ENCODE results near the gene LRRC2.
"Not testable (repeated sequence)": the region's sequence is repeated elsewhere in the genome, so short reads cannot be mapped to it uniquely, and the experiment has no call there.

Gene LRRC2

DNA sequence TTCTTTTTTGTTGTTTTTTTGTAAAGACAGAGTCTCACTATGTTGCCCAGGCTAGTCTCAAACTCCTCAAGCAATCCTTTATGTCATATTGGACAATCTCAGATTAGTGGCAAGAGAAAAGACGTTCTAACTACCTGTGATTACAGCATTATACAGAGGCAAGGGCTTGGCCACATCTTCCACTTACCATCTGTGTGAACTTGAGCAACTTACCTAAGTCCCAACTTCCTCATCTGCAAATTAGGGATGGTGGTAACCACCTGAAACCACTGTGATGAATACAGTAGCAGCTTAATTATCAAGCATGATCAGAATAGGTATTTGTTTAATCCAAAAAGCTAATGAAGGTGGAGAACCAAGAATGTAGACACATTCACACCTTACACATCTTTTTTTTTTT is 16.1 kb downstream of the LRRC2 start:
- no peak for DNase-seq (ENCODE audit: extremely low spot score)
- POLR2A ChIA-PET: no interaction called here
- CTCF ChIA-PET: interaction anchor here (1.5 to 2.3 kb wide), 3 partner anchors 9 to 61 kb away, joined by 5 to 25 read pairs (median 18); no protein-coding TSS in a partner anchor
- TF ChIP-seq CTCF (IDR thresholded peaks at IDR 0.05; ENCODE audit: control extremely low read depth, extremely low read depth, low read depth, missing control alignments): no peak

GRCh38 chr3:46549408-46549904 is 16.6 kb downstream of the LRRC2 start:
- CTCF ChIA-PET: interaction anchor here (1.5 to 2.3 kb wide), 3 partner anchors 9 to 61 kb away, joined by 5 to 25 read pairs (median 18); no protein-coding TSS in a partner anchor
- DNase-seq (ENCODE audit: extremely low spot score): no peak
- no peak for TF ChIP-seq CTCF (IDR thresholded peaks at IDR 0.05; ENCODE audit: control extremely low read depth, extremely low read depth, low read depth, missing control alignments)
- POLR2A ChIA-PET: no interaction called here

DNA sequence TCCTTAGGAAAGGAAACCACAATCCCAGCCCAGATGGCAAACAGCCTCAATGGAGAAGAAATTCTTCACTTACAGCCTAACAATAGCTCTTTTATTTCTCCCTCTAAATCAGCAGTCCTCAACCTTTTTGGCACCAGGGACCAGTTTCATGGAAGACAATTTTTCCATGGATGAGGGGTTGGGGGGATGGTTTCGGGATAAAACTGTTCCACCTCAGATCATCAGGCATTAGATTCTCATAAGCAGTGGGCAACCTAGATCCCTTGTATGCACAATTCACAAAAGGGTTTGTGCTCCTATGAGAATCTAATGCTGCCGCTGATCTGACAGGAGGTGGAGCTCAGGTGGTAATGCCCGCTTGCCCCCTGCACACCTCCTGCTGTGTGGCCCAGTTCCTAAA is 17.5 kb downstream of the LRRC2 start:
- CTCF ChIA-PET: interaction anchor here (0.7 to 2.3 kb wide), 3 partner anchors 10 to 60 kb away, joined by 3 to 25 read pairs (median 18); no protein-coding TSS in a partner anchor
- POLR2A ChIA-PET; DNase-seq (ENCODE audit: extremely low spot score): not testable (repeated sequence)

- CTCF ChIA-PET: interaction anchor here (1.3 to 2.1 kb wide), 4 partner anchors 11 to 58 kb away, joined by 5 to 9 read pairs (median 6); no protein-coding TSS in a partner anchor
- DNase-seq (ENCODE audit: extremely low spot score): no peak
- POLR2A ChIA-PET: no interaction called here
- no peak for TF ChIP-seq CTCF (IDR thresholded peaks at IDR 0.05; ENCODE audit: control extremely low read depth, extremely low read depth, low read depth, missing control alignments)
These were observed 19.1 kb downstream of the LRRC2 start for GRCh38 chr3:46546896-46547440.

DNA sequence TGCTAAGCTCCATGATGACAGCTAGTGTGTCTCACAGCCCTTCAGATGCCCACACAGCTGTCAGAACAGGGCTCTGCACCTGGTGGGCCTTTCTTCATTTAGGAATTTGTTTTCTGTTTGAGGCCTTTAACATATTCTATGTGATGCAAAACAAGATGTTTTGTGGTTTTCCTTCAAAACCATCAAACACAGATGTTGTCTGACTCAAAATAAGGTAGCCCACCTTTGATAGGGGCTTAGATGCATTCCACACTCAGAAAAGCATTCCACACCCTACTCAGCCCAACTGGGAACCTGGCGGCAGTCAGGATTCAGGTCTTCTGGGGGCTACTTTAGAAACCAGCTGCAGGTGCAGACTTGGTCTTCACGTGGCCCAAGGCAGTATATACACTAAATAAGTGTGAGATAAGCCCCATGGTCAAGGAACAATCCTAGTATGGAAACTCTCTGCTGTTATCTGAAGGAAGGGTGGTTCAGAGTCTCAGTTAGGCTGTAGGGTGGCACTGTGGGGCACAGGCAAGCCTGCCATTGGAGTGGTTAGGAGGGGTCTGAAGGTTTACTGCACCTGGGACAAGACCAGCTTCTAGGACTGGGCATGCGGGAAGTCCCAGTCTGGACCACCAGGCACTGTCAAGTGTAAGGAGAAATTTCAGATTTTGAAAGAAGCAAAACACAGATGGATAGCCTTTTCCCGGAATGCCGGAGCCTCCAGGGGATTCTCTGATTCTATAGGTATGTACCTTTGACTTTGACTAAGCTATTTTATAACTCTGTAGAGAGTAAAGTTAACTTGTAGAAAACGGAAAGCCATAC is 20.1 kb downstream of the LRRC2 start:
- no peak for TF ChIP-seq CTCF (IDR thresholded peaks at IDR 0.05; ENCODE audit: control extremely low read depth, extremely low read depth, low read depth, missing control alignments)
- POLR2A ChIA-PET: no interaction called here
- no peak for DNase-seq (ENCODE audit: extremely low spot score)

GRCh38 chr3:46544771-46545503 is 21.2 kb downstream of the LRRC2 start:
- DNase-seq (ENCODE audit: extremely low spot score): no peak
- TF ChIP-seq CTCF (IDR thresholded peaks at IDR 0.05; ENCODE audit: control extremely low read depth, extremely low read depth, low read depth, missing control alignments): no peak
- POLR2A ChIA-PET: no interaction called here
- CTCF ChIA-PET: interaction anchor here (1.3 to 2.1 kb wide), 2 partner anchors 56 to 57 kb away, joined by 4 to 9 read pairs; no protein-coding TSS in a partner anchor

More for the DNA sequence above, 20.1 kb downstream of the LRRC2 start:
- CTCF ChIA-PET: interaction anchor here (1.3 to 2.1 kb wide), 4 partner anchors 12 to 58 kb away, joined by 5 to 9 read pairs (median 6); no protein-coding TSS in a partner anchor

Measured in GM10248 (cell line).